NT2/D1 (cell line): ENCODE results near the gene REX1BD.

ENCODE experiments used
- YY1 ChIP-seq: IDR thresholded peaks from 2 replicates; pipeline ENCODE4 v1.6.1; 2011; ENCODE audit not compliant: insufficient read length, insufficient read depth
- ZNF274 ChIP-seq: IDR thresholded peaks from 2 replicates; pipeline ENCODE4 v1.6.1; 2011; ENCODE audit warnings: mild to moderate bottlenecking, low read depth, low read length

DNA sequence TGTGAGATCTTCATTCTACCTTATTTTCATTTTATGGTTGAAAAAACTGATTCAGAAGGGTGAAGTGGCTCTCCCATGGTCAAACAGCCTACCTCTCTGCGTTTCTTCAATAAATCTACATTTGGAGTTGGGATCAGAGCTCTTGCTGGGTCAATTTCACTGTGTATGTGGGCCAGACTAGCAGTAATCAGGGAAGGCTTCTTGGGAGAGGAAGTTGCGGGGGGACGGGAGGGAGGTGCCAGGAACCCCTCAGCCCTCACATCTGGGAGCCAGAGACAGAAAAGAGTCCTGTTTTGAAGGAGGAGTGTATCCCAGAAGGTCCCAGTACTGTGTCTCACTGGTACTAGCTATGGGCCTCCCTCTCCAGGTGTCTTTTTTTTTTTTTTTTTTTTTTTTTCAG, 30.0 kb upstream of the REX1BD start:
- TF ChIP-seq ZNF274 = no peak
- no peak for TF ChIP-seq YY1
